SK-N-SH (cell line): Measurements from ENCODE around the gene SEZ6L2. TPM values are rescaled to one million over a fixed set of nuclear protein-coding genes. Genes with fewer than 3 reads are reported as not detected.

Experiments used
- CTCF ChIA-PET: fragments of 300-600, 350-600 bp; formaldehyde crosslinking; extraction: SDS; loops from one replicate; lab custom pipeline; 2021; lab: Yijun Ruan, JAX
- POLR2A ChIA-PET: fragments of 350-600 bp; sonication (Branson Sonifier 250); formaldehyde crosslinking; extraction: SDS; loops from one replicate; lab custom pipeline; 2020; ENCODE audit warnings: antibody characterized with exemption, inconsistent platforms; lab: Yijun Ruan, JAX
- DNase-seq: peaks from one replicate; pipeline ENCODE4 v3.0.0; 2012
- H2AFZ ChIP-seq: fragments of 200-600 bp; sonication (generic); 2 replicates; pipeline ENCODE4 v1.8.1; 2016; ENCODE audit warnings: antibody characterized with exemption, mild to moderate bottlenecking, low read depth
- H3F3A ChIP-seq: fragments of 200-600 bp; sonication (generic); replicated peaks from 2 replicates; pipeline ENCODE3; 2016; ENCODE audit warnings: antibody characterized with exemption, mild to moderate bottlenecking; ENCODE audit not compliant: insufficient read depth
- H3K27ac ChIP-seq, 2 experiments: fragments of 200-500 bp in 1 of 2; fragments of 200-600 bp in 1 of 2; sonication (Bioruptor generic) in 1 of 2; sonication (generic), shearing (Covaris generic) in 1 of 2; 2 replicates each; pipeline versions ENCODE4 v1.5.1 to v1.6.1; 2014 to 2016; ENCODE audit warnings: low read depth in 2 of 2, inconsistent platforms in 1 of 2, low read length in 1 of 2, mild to moderate bottlenecking in 1 of 2, mixed read lengths in 1 of 2
- H3K27me3 ChIP-seq: fragments of 200-600 bp; sonication (generic), shearing (Covaris generic); 2 replicates; pipeline ENCODE4 v1.6.1; 2016; ENCODE audit warnings: mixed run types; ENCODE audit not compliant: insufficient read depth
- H3K36me3 ChIP-seq, 2 experiments: fragments of 200-500 bp in 1 of 2; fragments of 200-600 bp in 1 of 2; sonication (Bioruptor generic) in 1 of 2; sonication (generic) in 1 of 2; replicated peaks in 1 of 2; 2 replicates each; pipeline versions ENCODE3 to v1.5.1; 2014 to 2016; ENCODE audit warnings: low read length in 1 of 2, mild to moderate bottlenecking in 1 of 2; ENCODE audit not compliant: insufficient read depth in 2 of 2, control insufficient read depth in 1 of 2
- H3K4me1 ChIP-seq, 2 experiments: fragments of 200-500 bp in 1 of 2; fragments of 200-600 bp in 1 of 2; sonication (Bioruptor generic) in 1 of 2; sonication (generic), shearing (Covaris generic) in 1 of 2; 2 replicates each; pipeline versions ENCODE4 v1.5.1 to v1.6.1; 2014 to 2016; ENCODE audit warnings: low read depth in 1 of 2, low read length in 1 of 2, mixed run types in 1 of 2; ENCODE audit not compliant: insufficient read depth in 2 of 2, control insufficient read depth in 1 of 2
- H3K4me2 ChIP-seq: fragments of 200-600 bp; sonication (generic), shearing (Covaris generic); 2 replicates; pipeline ENCODE4 v1.6.1; 2017; ENCODE audit warnings: mixed run types
- H3K4me3 ChIP-seq, 2 experiments: fragments of 200-500 bp in 1 of 2; fragments of 200-600 bp in 1 of 2; sonication (Bioruptor generic) in 1 of 2; sonication (generic), shearing (Covaris generic) in 1 of 2; 2 replicates each; pipeline versions ENCODE4 v1.5.1 to v1.8.1; 2014 to 2016; ENCODE audit warnings: low read depth in 2 of 2, inconsistent platforms in 1 of 2, low read length in 1 of 2, mild to moderate bottlenecking in 1 of 2, mixed read lengths in 1 of 2, moderate library complexity in 1 of 2
- H3K79me2 ChIP-seq: fragments of 200-600 bp; sonication (generic); 2 replicates; pipeline ENCODE4 v1.8.1; 2017; ENCODE audit warnings: mild to moderate bottlenecking; ENCODE audit not compliant: insufficient read depth
- H3K9ac ChIP-seq: fragments of 200-600 bp; sonication (generic); 2 replicates; pipeline ENCODE4 v1.6.1; 2017; ENCODE audit warnings: mixed run types
- H3K9me2 ChIP-seq: fragments of 200-600 bp; sonication (generic); 2 replicates; pipeline ENCODE4 v1.6.1; 2017; ENCODE audit warnings: mixed run types
- H3K9me3 ChIP-seq: fragments of 200-600 bp; sonication (generic); 2 replicates; pipeline ENCODE4 v1.6.1; 2017; ENCODE audit warnings: mixed run types, mild to moderate bottlenecking, moderate library complexity
- H4K20me1 ChIP-seq: fragments of 200-600 bp; sonication (generic); 2 replicates; pipeline ENCODE4 v1.6.1; 2017; ENCODE audit warnings: mild to moderate bottlenecking, mixed run types; ENCODE audit not compliant: insufficient read depth
- CHD2 ChIP-seq: fragments of 150-350 bp; IDR thresholded peaks from 2 replicates; pipeline ENCODE4 v1.6.1; 2018; ENCODE audit warnings: low read length; ENCODE audit not compliant: partially characterized antibody
- CTCF ChIP-seq: fragments of 200-600 bp; sonication (generic); IDR thresholded peaks from 2 replicates; pipeline ENCODE4 v1.6.1; 2017; ENCODE audit warnings: antibody characterized with exemption, mild to moderate bottlenecking, moderate library complexity
- EP300 ChIP-seq, 2 experiments: IDR thresholded peaks; 2 replicates each; pipeline versions ENCODE4 v1.4.0 to v1.6.1; 2012; ENCODE audit warnings: borderline replicate concordance in 1 of 2, low read depth in 1 of 2, low read length in 1 of 2
- EZH2phosphoT487 ChIP-seq: fragments of 200-600 bp; sonication (generic); IDR thresholded peaks from 2 replicates; pipeline ENCODE4 v1.6.1; 2017; ENCODE audit warnings: low read depth, mixed run types, mild to moderate bottlenecking, antibody characterized with exemption, moderate library complexity, borderline replicate concordance
- FOSL2 ChIP-seq: IDR thresholded peaks from 2 replicates; pipeline ENCODE4 v1.4.0; 2012; ENCODE audit warnings: low read depth, mild to moderate bottlenecking, moderate library complexity, borderline replicate concordance
- FOXM1 ChIP-seq: IDR thresholded peaks from 2 replicates; pipeline ENCODE4 v1.4.0; 2012; ENCODE audit warnings: low read depth, mild to moderate bottlenecking
- GABPA ChIP-seq: IDR thresholded peaks from 2 replicates; pipeline ENCODE4 v1.4.0; 2012; ENCODE audit warnings: low read depth, mild to moderate bottlenecking
- IRF3 ChIP-seq: fragments of 150-350 bp; IDR thresholded peaks from 2 replicates; pipeline ENCODE4 v1.6.1; 2016; ENCODE audit warnings: mild to moderate bottlenecking, low read depth, low read length
- MAX ChIP-seq: IDR thresholded peaks from 2 replicates; pipeline ENCODE4 v1.4.0; 2012; ENCODE audit warnings: low read depth
- MEF2A ChIP-seq: IDR thresholded peaks from 2 replicates; pipeline ENCODE4 v1.4.0; 2012; ENCODE audit warnings: low read depth, borderline replicate concordance
- MXI1 ChIP-seq: IDR thresholded peaks from 2 replicates; pipeline ENCODE4 v1.6.1; 2012; ENCODE audit warnings: mild to moderate bottlenecking, low read depth, low read length, improper control_type of control experiment
- NFIC ChIP-seq: IDR thresholded peaks from 2 replicates; pipeline ENCODE4 v1.4.0; 2012; ENCODE audit warnings: borderline replicate concordance
- NRF1 ChIP-seq: IDR thresholded peaks from 2 replicates; pipeline ENCODE4 v1.6.1; 2012; ENCODE audit warnings: low read depth, mild to moderate bottlenecking, low read length
- PBX3 ChIP-seq: IDR thresholded peaks from 2 replicates; pipeline ENCODE4; 2012
- POLR2AphosphoS5 ChIP-seq: IDR thresholded peaks from 2 replicates; pipeline ENCODE4 v1.6.1; 2012; ENCODE audit warnings: low read depth, low read length
- RAD21 ChIP-seq: IDR thresholded peaks from 2 replicates; pipeline ENCODE4 v1.6.1; 2012; ENCODE audit warnings: mild to moderate bottlenecking, low read length
- RFX5 ChIP-seq: IDR thresholded peaks from 2 replicates; pipeline ENCODE4 v1.6.1; 2012; ENCODE audit warnings: mild to moderate bottlenecking, improper control_type of control experiment, low read length
- RXRA ChIP-seq: IDR thresholded peaks from 2 replicates; pipeline ENCODE4 v1.4.0; 2012; ENCODE audit warnings: low read depth, mild to moderate bottlenecking, borderline replicate concordance
- SIN3A ChIP-seq: IDR thresholded peaks from 2 replicates; pipeline ENCODE4 v1.6.1; 2012; ENCODE audit warnings: low read depth, mild to moderate bottlenecking, low read length, moderate library complexity, borderline replicate concordance
- SMC3 ChIP-seq: IDR thresholded peaks from 2 replicates; pipeline ENCODE4 v1.6.1; 2012; ENCODE audit warnings: low read depth, low read length, improper control_type of control experiment
- TCF12 ChIP-seq: IDR thresholded peaks from 2 replicates; pipeline ENCODE4 v1.4.0; 2012
- USF1 ChIP-seq: IDR thresholded peaks from 2 replicates; pipeline ENCODE4 v1.4.0; 2012; ENCODE audit warnings: low read depth, borderline replicate concordance
- USF2 ChIP-seq: fragments of 150-350 bp; IDR thresholded peaks from 2 replicates; pipeline ENCODE4 v1.6.1; 2017; ENCODE audit warnings: antibody characterized with exemption, low read length, low read depth, borderline replicate concordance
- WGBS: methylation state at CpG from one replicate; pipeline ENCODE4 v1.1.6; 2017; ENCODE audit warnings: low lambda C conversion rate; 5-methylcytosine and 5-hydroxymethylcytosine counted together
- polyA plus RNA-seq, 3 experiments: library from polyadenylated mRNA; depleted of rRNA; stranded (reverse); fragments of >200 nt; gene quantifications; 2 replicates each; pipeline ENCODE4 v1.2.3, GENCODE V29; 2012

SEZ6L2 gene
- polyA plus RNA-seq, 1 of the 3 experiments (the other 2 are of a cell fraction) = 59.8 TPM

GRCh38 chr16:29830774-29831173 lies 68.6 kb downstream of the SEZ6L2 start (continued):
- no peak for TF ChIP-seq EZH2phosphoT487
- TF ChIP-seq GABPA = no peak
- TF ChIP-seq NRF1 = no peak
- TF ChIP-seq CHD2 = no peak
- no peak for TF ChIP-seq MEF2A
- no peak for TF ChIP-seq RAD21
- no peak for TF ChIP-seq POLR2AphosphoS5
- no peak for TF ChIP-seq NFIC
- no peak for TF ChIP-seq RFX5
- TF ChIP-seq, all 33 proteins: peak for 0

GRCh38 chr16:29826342-29826695 lies 73.0 kb downstream of the SEZ6L2 start:
- H4K20me1 ChIP-seq = no peaks in the 10 kb centered on the region
- POLR2A ChIA-PET = no interaction called here

More at GRCh38 chr16:29826342-29826695, 73.0 kb downstream of the SEZ6L2 start:
- no peaks in the 10 kb centered on the region for H3K27me3 ChIP-seq
- CTCF ChIA-PET = interaction anchor here (0.6 to 14.0 kb wide), 4 partner anchors 9 to 183 kb away, joined by 3 to 129 read pairs (median 6); no protein-coding TSS in a partner anchor
- H3K36me3 ChIP-seq = peaks cover 0 to 8% of the 10 kb centered on the region in 2 experiments
- H3K9me2 ChIP-seq = no peaks in the 10 kb centered on the region
- H3F3A ChIP-seq = peaks cover 41% of the 10 kb centered on the region
- no peaks in the 10 kb centered on the region for H3K9me3 ChIP-seq
- H3K4me1 ChIP-seq = peaks cover 14 to 37% of the 10 kb centered on the region in 2 experiments; a peak in 3 of 4 replicates
- WGBS = 96% methylated on average over 8 of the region's 8 CpGs
- DNase-seq = no peak
- H3K27ac ChIP-seq = peak overlapping the region in 1 of 2 experiments; percentile 97; a peak in 2 of 4 replicates
- no peak overlapping the region for H2AFZ ChIP-seq
- peak overlapping the region; percentile 78; the same call in 1 of the 2 replicates for H3K9ac ChIP-seq
- H3K4me3 ChIP-seq = peak overlapping the region in 1 of 2 experiments; percentile 20; a peak in 1 of 4 replicates
- TF ChIP-seq RFX5 (no peak), USF1 (no peak), NRF1 (no peak), CHD2 (no peak), MXI1 (no peak), FOXM1 (no peak), TCF12 (no peak), IRF3 (no peak), EP300 (IDR thresholded peaks at IDR 0.05; ENCODE audit: borderline replicate concordance in 1 of 2, low read depth in 1 of 2, low read length in 1 of 2) (no peak), PBX3 (no peak), SIN3A (no peak), SMC3 (no peak), CTCF (no peak), MAX (no peak), RXRA (no peak), USF2 (no peak), FOSL2 (no peak), NFIC (no peak), MEF2A (no peak)
- H3K4me2 ChIP-seq = peak overlapping the region; percentile 90
- peaks cover 85% of the 10 kb centered on the region for H3K79me2 ChIP-seq
